Measurements from ENCODE around the gene MMD2. TPM values are rescaled to one million over a fixed set of nuclear protein-coding genes. Genes with fewer than 3 reads are reported as not detected.

MMD2 gene
- polyA plus RNA-seq, 3 donors, result not detected

- DNase-seq (ENCODE audit: low read depth in 3 of 3, low spot score in 2 of 3), result no peak
Measured at GRCh38 chr7:4873071-4873944, 85.7 kb downstream of the MMD2 start.

DNA sequence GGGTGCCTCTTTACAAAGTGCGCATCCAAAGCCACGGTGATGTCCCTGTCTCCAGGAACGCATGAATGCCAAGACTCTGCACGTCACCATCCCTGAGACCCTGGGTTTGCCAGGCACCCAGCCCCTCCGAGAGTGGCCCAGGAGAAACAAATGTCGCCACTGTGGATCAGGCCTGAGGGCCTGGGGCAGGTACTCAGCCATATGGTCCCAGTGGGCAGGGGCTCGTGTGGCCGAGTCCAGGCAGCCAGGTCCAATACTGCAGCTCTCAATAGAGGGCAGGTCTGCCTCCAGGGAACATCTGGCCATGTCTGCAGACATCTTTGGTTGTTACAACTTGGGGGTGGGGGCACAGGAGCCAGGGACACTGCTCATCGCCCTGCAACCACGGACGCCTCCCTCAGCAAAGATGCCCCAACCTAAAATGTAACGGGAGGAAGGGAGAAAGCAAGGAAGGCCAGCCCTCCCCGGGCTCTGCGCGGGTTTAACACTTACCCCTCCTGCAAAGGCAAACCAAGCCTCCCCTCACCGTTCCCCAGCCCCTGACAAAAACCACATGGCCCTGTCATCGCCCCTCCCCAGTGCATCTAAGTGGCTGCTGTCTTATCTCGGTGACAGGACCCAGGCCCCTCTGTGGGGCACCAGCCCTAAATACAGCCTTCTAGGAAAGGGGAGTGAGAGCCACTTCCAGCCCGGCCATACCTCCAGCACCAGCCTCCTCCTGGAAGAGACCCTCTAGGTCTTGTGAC, 86.9 kb downstream of the MMD2 start:
- DNase-seq (ENCODE audit: low read depth in 3 of 3, low spot score in 2 of 3), result no peak

GRCh38 chr7:4871056-4871680, 87.8 kb downstream of the MMD2 start:
- DNase-seq (ENCODE audit: low read depth in 3 of 3, low spot score in 2 of 3), result no peak

- DNase-seq (ENCODE audit: low read depth in 3 of 3, low spot score in 2 of 3), result no peak
Measured at GRCh38 chr7:4868493-4868892, 90.5 kb downstream of the MMD2 start.

DNA sequence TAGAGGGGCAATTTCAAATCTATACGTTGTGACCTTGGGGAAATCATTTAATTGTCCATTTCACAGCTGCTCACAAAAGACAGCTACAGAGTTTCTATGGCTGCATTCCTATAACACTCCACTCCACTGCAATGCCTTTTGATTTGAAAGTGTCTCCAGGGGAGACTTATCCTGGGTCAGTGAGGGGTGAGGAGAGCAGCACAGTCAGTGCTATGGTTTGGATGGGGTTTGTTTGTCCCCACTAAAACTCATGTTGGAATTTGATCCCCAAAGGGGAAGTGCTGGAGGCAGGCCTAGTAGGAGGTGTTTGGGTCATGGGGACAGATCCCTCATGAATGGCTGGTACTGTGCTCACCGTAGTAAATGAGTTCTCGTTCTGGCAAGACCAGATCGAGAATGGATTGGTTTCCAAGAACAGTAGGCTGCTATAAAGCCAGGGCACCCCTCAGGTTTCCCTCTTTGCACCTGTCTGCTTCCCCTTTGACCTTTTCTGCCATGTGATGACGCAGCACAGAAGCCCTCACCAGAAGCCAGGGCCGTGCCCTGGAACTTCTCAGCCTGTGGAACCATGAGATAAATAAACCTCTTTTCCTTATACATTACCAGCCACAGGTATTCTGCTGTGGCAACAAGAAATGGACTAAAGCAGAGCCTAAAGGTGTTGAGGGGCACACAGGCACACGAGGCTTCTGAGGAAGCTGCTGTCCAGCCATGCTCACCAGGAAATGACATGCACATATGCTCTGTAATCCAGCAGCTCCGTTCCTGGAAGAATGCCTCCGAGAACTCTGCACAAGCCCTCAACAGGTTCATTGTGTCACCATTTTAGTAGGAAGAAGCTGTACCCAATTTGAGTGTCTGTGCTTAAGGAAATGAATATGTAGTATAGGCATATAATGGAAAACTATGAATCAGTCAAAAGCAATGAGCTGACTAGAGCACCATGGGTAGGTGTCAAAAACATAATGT, 92.2 kb downstream of the MMD2 start:
- DNase-seq (ENCODE audit: low read depth in 3 of 3, low spot score in 2 of 3), result no peak

DNA sequence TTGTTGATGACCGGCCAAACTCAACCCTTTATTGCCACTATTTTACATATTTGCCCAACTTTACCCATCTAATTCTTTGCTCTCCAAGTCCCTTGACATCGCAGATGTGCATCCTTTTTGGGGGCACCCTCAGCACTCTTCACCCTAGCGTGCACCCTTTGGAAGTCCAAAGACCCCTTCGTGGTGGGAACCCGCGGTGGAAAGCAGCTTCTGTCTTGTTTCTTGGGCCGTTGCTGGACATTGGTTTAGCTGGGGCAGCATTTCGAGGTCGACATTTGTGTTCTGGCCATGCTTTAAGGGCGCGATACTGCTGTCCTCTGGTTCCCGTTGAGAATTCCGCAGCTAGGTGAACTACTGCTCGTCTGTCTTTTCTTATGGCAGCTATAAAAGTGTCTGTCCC, 96.8 kb downstream of the MMD2 start:
- no peak for DNase-seq (ENCODE audit: low read depth in 3 of 3, low spot score in 2 of 3)

- no peak for DNase-seq (ENCODE audit: low read depth in 3 of 3, low spot score in 2 of 3)
Measured at GRCh38 chr7:4861673-4862072, 97.3 kb downstream of the MMD2 start, which contains the start of gene PAPOLB. Gene PAPOLB, minus strand, starts transcription at chr7:4862030. Its CDS starts 220 bp downstream, at chr7:4861810.

DNA sequence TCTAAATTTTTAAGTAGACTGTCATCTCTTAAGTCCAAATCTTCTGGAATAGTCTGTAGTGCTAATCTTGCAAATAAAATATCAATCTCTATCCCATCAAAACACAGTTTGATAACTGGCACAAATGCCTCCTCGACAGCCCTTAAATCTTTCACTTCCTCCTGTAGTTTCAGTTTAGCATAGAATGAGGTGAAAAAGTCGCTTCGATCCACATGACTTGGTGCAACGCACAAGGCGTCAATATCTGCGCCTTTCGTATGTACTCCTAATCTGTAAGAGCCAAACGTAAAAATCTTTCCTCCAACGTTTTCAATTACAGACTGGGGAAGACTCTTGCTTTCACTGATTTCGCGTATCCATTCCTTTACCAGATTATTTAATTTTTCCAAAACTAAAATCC, 97.8 kb downstream of the MMD2 start:
- DNase-seq (ENCODE audit: low read depth in 3 of 3, low spot score in 2 of 3), result no peak

DNA sequence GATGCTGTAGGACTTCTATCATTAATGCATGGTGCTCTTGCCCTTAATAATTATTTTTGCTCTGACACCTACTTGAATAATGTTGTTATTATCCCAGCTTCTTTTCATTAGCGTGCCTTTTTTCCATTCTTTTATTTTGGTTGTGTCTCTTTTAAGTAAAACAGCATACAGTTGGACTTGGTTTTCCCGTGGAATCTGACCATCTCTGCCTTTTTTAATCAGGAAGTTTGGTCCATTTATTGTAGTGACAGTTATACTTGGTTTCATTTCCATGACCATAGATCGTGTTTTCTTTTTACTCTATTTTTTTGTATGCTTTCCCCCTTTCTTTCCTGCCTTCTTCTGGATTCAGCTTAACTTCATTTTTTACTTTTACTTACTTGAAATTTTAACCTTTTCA, 101.8 kb downstream of the MMD2 start:
- DNase-seq (ENCODE audit: low read depth in 3 of 3, low spot score in 2 of 3), result no peak

DNA sequence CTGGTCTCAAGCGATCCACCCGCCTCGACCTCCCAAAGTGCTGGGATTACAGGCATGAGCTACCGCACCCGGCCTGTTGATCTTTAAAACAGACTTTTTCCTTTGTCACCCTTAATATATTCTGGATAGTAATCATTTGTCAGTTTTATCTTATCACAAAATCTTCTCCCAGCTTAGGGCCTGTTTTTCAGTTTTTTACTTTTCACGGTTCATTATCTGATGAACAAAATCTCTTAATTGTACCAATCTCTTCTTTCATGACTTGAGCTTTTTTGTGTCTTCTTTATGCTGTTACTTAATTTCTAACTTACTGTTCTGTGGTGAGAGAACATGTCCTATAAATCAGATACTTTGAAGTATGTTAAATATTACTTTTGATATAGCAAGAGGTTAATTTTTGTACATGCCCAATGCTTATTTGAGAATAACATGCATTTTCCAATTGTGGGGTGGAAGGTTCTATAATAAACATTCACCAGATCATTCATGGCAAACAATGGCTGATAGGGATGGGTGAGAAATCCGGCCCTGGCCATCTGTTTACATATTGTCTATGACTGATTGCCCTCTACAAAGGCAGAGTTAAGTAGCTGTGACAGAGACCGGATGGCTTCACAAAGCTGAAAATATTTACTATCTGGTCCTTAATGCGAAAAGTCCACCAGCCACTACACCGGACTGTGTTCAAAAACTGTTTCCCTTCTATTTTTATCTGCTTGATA, 102.5 kb downstream of the MMD2 start:
- DNase-seq (ENCODE audit: low read depth in 3 of 3, low spot score in 2 of 3), result no peak

Other genes starting within 250 kb of the MMD2 start
- 10 to 100 TPM; 13.4 to 19.4 (median 15.9) TPM for gene AP5Z1, start 183.6 kb downstream of the MMD2 start, polyA plus RNA-seq (ENCODE audit: insufficient read length in 3 of 3)
- under 1 TPM; 0.06 to 0.11 (median 0.07) TPM for gene PAPOLB, start 97.2 kb downstream of the MMD2 start, polyA plus RNA-seq (ENCODE audit: insufficient read length in 3 of 3)
- gene RADIL, start 75.5 kb downstream of the MMD2 start, polyA plus RNA-seq (ENCODE audit: insufficient read length in 3 of 3), result 1 to 10 TPM; 1.3 to 2.1 (median 1.7) TPM
- 10 to 100 TPM; 21.0 to 25.0 (median 23.7) TPM for gene RBAK, start 86.7 kb upstream of the MMD2 start, polyA plus RNA-seq (ENCODE audit: insufficient read length in 3 of 3)
- 10 to 100 TPM; 65.8 to 73.1 (median 71.6) TPM for gene WIPI2, start 231.0 kb upstream of the MMD2 start, polyA plus RNA-seq (ENCODE audit: insufficient read length in 3 of 3)